RCC 7860 (cell line): Measurements from ENCODE around the gene MVB12A.
A peak's percentile ranks its signal among the peaks of the same experiment; 100 is the strongest.

ENCODE experiments used
- DNase-seq: peaks from one replicate; pipeline ENCODE4 v3.0.0-alpha.2; 2015; ENCODE audit warnings: low spot score
- FAIRE-seq: peaks from 2 replicates; lab custom pipeline; 2012; peaks lifted over from hg19 to GRCh38; lab: Jason Lieb, UNC

The MVB12A gene

DNA sequence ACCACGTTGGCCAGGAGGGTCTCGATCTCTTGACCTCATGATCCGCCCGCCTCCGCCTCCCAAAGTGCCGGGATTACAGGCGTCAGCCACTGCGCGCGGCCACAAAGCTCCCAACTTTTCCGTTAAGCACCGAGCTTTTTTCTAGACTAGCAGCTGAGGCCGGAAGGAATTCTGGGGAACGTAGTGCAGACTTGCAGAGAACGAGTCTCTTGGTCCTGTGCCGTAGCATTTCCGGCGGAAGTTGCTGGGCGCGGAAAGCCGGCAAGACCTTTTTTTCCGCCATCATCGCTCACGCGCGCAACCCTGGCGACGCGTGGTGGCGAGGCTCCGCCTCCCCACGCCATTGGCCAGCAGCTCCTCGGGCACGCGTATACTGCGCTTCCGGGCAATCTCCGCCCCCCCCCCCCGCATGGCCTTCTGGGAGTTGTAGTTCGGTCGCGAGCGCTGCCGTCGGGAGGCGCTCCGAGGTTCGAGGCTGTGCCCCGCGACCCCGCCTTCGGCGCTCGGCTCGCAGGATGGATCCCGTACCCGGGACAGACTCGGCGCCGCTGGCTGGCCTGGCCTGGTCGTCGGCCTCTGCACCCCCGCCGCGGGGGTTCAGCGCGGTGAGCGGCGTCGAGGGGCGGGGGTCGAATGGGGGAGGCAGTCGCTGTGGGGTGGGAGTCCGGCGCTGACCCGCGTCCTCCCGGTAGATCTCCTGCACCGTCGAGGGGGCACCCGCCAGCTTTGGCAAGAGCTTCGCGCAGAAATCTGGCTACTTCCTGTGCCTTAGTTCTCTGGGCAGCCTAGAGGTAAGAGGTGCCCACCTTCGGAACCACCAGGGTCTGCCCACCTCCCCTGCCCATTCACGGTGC is at the start of gene MVB12A:
Gene MVB12A (plus strand): TSS at position 427 of the 854 bp plus-strand sequence. CDS start 89 bp downstream, at position 516.
- FAIRE-seq, result peak; percentile 88

DNA sequence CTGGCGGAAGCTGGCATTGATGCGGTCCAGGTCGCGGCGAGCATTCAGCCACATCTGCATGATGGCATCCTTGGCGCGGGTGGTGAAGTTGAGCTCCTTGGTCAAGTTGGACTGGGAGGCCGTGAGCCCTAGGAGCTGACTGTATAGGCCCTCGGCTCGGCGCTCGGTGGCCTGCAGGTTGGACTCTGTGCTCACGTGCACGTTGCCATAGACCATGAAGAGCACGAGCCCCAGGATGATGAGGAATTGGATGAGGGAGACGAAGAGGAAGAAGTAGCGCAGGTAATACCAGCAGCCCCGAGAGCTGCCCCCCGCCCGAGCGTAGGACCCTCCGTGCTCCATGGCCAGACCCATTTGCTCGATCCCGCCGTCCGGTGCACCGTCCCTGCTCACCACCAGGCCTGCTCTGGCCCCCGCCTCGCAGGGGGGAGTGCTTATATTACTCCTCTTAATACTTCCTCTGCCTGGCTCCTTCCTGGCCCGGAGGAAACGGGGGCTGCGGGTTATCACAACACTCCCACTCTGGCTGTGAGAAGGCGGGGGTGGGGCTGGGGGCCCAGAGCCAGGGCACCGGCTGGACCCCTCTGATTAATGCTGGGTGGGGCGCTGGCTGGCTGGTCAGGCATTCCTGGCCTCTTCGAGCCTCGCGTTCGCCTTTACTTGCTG is 42.8 kb upstream of the MVB12A start, which contains the start of gene PLVAP:
Gene PLVAP (minus strand): TSS at position 408 of the 666 bp plus-strand sequence. CDS start 54 bp downstream, at position 354.
- DNase-seq (no peak), FAIRE-seq (no peak)

More for the DNA sequence above, at the start of gene MVB12A:
- peak; percentile 98 for DNase-seq

DNA sequence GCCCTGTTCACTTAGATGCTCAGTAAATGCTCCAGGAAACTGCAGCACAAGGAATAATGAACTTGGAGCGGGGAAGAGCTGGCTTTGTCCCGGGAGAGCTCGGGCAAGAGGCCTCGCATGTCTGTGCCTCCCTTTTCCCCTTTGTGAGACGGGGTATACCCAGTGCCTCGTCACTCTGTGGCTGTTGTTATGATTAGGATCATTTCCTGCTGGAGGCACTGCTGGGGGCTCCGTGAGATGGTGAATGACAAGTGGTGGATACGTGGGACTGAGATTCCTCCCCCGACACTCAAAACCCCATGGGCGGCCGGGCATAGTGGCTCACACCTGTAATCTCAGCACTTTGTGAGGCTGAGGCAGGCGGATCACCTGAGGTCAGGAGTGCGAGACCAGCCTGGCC is 41.6 kb upstream of the MVB12A start:
- FAIRE-seq, result no peak
- no peak for DNase-seq

DNA sequence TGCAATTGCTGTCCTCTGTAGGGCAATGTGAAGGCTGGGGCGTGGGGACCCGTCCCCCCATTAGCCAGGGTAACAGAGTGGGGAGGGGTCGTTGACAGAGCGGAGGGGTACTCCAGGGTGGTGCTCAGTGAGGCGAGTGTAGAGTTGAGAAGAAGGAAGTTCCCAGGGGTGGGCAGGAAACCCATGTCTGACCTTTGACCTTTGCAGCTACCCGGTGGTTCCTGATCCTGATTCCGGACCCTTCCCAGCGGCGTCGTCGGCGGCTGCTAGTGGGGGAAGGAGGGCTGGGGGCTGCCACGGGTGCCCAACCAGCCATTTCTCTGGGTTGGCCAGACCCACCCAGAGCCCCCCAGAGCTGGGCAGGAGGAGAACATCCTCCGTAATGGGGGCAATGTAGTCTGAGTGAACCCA is 40.6 kb upstream of the MVB12A start:
- FAIRE-seq (no peak), DNase-seq (no peak)

DNA sequence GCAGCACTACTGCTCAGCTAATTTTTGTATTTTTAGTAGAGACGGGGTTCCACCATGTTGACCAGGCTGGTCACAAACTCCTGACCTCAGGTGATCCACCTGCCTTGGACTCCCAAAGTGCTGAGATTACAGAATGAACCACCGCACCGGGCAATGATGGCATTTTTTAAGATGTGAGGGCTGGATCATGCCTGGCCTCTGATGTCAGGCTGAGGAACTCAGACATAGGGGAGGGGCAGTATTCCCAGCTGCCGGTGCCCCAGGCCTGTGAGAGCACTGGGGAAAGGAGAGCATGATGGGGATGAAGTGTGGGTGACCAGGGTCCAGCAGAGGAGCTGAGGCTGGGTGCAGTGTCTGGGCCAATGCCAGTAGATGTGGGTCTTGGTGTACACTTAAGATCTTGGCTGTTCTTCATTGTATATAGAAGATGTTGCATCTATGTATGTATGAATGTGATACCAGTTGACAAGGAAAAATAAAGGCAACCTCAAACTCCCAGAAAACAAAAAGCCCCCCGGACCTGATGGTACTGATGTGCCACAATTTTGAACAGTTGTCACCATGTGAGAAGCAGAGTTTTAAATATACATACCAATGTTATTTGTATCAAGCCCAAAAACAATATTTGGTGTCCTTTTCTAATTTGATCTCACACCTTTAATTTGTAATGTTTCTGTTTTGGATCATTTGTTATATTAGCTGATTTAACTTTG is 39.3 kb upstream of the MVB12A start:
- DNase-seq (no peak), FAIRE-seq (no peak)

DNA sequence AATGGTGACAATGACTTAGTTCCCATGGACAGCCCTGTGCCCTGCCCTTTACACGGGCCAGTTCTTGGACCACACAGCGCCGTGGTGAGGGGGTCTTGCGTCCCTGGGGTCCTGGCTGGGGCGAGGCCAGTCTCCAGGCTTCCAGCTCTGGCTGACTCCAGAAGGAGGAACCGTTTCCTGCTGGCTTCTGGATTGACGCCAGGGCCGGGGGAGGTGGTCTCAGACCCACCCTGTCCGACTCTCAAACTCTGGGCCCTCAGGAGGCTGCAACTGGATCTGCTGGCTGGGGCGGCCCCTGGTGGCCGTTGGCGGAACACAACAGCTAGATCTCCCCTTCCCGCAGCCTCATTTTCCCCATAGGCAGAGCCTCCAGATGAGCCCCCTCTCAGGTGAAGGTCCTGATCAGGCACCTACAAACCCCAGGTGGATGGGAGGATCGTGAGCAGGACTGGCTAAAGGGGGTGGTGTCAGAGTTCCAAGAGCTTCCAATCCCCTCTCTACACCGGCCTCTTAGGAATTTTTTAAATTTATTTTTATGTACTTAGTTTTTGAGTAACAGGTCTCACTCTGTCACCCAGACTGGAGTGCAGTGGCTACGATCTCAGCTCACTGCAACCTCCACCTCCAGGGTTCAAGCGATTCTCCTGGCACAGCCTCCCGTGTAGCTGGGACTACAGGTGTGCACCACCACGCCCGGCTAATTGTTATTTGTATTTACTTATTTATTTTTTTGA is 33.8 kb upstream of the MVB12A start:
- peak; percentile 24 for DNase-seq

DNA sequence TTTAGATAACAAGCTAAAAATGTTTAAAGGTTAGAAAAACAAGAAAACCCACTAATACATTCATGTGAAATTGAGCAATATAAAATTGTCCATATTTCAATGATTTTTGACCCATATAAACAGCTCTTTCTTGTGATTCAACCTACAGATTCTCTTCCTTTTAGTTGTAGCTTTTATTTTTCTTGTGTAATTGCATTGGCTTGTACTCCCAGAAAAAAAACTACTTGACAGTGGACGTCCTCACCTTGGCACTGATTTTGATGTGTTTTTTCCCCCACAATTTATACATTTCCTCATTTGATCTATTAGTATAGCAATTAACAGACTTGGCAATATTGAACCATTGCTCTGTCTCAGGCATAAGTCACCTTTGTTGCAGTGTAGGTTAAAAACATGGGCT is 30.6 kb upstream of the MVB12A start:
- no peak for FAIRE-seq
- DNase-seq, result no peak

More for the DNA sequence above, 33.8 kb upstream of the MVB12A start:
- no peak for FAIRE-seq

DNA sequence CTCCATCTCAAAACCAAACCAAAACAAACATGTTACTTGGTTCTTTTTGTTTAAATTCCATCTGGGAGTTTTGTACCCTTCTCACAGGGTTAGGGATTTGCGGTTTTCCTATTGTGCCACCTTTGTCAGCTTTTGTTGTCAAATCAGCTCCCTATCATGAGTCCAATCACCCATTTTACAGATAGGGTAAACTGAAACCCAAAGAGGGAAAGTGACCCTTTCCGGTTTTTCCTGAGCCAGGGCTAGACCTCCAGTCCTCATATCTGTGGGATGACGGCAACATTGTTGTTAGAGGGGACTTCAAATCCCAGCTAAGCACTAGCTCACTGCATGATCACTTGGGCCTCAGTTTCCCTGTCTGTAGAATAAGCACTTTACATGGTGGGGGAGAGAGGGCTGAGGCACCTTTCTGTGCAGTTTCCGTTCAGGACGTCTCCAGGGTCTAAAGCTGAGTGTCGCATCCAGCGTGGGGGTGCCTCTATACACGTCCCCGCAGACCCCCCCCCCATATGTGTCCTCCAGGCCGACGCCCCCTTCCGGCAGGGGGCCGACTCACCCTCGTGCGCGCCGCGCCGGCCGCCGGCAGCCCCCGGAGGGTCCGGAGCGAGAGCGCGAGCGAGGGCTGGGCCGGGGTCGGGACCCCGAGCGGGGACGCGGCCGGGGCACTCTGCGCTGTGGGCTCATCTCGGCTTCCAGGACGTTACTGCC is 29.7 kb upstream of the MVB12A start:
- DNase-seq (no peak), FAIRE-seq (no peak)

DNA sequence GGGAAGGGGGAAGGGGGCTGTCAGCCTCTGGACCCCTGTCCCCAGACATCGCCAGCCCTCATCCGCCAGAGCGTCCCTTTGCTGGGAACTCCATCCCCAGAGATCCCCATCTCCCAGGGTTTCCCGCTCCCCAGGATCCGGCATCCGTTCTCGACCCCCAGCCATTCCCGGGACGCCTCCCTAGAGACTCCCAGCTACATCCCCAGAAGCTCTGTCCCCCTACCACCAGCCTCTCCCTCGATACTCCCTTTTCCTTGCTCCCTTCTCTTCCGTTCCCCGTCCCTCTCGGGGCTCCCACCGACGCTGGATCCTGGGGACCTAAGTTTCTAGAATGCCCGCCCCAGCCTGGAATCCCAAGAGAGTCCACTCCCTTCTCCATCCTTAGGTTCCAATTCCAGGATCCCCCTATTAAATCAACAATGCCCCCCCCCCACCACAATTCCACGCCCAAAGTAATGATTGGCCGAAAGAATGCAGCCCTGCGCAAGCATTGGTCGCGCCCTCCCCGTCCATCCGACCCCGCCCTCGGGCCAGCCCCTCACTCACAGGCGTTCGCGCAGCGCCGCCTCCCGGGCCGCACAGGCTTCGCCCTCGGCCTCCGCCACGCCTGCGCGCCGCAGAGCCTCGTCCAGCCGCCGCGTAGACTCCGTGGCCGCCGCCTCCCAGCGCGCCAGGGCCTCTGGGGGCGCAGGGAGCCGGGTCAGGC is 29.0 kb upstream of the MVB12A start:
- DNase-seq (peak; percentile 54), FAIRE-seq (no peak)

DNA sequence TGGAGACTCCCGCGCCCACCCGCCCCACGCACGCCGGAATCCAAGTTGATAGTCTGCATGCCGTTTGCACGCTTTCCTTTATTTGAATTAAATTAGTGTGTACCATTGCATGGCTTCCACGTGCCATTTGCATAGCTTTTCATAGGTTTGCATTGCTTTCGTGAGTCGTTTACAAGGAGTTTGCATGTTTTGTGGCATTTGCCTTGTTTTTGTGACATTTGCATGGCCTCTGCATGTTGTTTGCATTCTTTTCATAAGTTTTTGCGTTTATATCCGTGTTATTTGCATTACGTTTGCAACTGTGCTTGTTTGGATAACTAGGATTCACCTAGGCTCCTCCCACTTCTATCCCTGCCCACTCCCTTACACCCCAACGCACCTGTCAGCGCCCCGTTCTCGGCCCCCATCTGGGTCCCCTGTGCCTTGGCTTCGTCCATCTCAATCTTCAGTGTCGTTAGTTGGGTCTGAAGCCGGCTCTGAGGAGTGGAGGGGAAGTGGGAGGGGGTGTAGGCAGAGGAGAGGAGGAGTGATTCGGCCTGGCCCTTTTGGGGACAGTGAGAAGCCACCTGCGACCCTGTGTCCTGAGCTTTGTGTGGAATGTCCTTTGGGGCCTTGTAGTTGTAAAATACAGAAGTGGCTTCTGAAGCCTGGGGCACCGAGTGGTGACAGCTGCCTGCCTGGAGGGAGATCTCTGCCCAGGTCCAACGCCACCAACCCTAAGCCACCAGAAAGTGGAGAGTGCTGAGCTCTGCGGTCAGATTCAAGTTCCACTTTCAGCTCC is 28.3 kb upstream of the MVB12A start:
- FAIRE-seq (no peak), DNase-seq (no peak)

DNA sequence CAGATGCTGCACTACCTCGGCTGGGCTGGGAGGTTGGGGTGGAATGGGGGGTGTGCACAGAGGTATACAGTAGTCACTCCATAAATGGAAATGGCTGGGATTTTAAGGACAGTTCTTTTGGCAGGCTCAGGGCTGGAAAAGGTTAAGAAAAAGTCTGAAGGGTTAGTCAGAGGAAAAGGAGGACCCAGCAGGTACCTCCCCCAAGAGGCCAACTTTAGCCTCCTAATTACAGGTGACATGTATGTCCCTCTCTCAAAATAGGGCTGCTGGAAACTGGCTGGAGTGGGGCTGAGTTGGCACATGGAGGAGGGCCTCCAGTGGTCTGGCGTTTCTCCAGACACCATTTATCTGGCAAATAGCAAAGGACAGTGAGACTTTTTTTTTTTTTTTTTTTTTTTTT is 26.8 kb upstream of the MVB12A start:
- FAIRE-seq (no peak), DNase-seq (peak; percentile 73)

DNA sequence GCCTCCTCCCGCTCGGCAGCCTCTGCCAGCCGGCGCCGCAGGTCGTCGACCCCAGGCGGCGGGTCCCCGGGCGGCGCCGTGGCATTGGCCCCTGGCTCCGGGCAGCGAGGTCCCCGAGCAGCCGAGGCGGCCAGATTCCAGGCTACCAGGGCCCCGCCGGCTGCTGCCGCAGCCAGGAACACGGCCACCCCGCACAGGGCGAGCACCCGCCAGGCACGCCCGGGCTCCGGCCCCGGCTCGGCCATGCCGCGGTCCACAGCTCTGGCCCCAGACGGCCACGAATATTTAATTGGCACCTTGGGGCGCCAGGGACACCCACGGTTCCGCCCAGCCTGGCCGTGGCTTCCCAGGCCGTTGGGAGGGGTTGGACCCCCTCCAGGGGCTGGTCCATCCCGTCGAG is 25.9 kb upstream of the MVB12A start, which contains the start of gene CCDC194:
Gene CCDC194 (minus strand): TSS at position 283 of the 400 bp plus-strand sequence. CDS start 38 bp downstream, at position 245.
- DNase-seq (no peak), FAIRE-seq (no peak)

DNA sequence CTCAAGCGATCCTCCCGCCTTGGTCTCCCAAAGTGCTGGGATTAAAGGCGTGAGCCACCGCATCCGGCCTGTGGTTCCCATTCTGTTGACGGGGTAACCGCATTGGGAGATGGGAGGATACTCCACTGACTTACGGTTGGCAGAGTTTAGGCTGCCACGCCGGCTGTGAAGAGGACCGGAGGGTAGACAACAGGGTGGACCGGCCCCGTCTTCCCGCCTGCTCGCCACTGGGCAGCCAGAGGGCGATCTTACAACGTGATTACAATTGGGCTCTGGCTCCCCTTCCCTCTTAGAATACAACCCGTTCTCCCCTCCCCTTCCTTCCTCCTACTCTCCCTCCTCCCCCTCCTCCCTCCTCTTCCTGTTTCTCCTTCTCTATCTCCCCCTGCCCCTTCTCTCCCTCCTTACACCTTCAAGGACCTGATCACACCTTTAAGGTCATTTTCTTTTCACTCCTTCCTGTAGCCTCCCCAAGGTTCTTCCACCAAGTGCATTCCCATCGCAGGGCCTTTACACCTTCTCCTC is 24.9 kb upstream of the MVB12A start:
- FAIRE-seq (no peak), DNase-seq (peak; percentile 35)

DNA sequence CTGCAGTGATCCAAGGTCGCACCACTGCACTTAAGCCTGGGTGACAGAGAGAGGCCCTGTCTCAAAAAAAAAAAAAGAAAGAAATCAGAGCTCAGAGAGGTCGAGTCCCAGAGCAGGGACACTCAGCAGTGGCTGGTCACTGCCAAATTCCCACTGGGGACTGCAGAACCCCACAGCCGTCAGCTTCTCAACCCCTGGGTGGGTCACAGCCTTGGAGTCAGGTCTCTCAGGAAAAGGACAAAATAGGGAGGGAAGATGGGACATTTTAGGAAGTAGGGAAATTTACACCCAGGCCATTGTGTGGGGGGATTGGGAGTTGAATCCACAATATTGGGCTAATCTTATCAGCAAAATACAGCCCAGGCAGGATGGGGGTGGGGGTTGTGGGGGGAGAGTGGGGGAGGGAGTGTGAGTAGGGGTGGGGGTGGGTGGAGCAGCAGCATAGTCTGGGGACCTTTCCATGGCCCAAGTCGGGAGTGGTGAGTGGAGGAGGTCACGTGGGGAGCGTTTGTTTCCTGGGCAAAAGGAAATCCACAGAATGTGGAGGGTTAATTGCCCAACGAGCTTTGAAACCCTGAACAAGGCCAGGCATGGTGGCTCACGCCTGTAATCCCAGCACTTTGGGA is 20.8 kb upstream of the MVB12A start:
- no peak for DNase-seq

DNA sequence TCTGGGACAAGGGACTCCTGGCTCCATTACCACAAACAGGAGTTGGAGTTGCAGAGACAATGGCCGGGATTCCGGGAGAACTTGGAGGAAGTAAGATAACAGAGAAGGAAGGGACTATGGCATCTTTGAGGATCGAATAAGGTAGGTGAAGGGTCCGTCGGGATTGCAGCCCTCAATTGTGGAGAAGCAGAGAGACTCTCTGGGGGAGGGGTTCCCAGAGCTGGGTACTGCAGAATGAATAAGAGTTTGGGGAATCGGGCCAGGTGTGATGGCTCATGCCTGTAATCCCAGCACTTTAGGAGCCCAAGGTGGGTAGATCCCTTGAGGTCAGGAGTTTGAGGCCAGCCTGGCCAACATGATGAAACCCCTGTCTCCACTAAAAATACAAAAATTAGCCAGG is 18.2 kb upstream of the MVB12A start:
- no peak for DNase-seq

More for the DNA sequence above, 20.8 kb upstream of the MVB12A start:
- FAIRE-seq, result no peak

DNA sequence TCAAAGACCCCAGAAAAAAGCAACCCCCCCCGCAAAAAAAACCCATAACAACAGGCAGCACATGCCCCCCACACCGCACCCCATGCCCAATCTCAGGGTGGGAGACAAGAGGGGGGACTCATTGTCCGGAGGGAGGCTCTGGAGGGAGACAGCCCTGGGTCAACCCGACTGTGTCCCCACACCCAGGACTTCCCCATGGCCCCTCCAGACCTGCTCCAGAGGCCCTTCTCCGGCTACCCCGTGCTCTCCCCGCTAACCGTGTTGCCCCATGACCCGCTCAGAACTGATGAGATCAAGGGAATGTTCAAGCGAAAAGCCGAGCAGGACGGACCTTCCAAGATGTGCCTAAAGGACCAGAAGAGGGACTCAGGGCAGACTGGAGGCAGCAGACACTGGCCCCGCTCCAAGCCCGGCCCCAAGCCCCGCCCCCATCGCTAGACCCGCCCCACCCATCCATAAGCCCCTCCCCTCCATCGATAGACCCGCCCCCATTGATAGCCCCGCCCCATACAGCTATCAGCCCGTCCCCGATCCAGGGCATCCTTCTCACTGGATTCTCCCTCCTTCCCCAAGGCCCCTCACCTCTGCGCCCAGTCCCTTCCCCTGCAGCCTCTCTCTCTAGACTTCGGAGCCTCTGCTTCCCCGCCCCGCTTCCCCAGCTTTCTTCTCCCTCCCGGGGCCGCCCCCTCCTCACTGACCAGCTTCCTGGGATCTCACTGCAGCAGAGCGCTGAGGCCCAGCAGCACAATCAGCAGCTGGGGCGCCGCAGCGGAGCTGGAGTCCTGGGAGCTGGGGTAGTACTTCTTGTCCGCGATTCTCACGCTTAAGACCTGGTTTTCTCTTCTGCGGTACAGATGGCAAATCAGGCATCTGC is 16.6 kb upstream of the MVB12A start:
- no peak for FAIRE-seq
- DNase-seq, result no peak

More for the DNA sequence above, 18.2 kb upstream of the MVB12A start:
- FAIRE-seq, result no peak

DNA sequence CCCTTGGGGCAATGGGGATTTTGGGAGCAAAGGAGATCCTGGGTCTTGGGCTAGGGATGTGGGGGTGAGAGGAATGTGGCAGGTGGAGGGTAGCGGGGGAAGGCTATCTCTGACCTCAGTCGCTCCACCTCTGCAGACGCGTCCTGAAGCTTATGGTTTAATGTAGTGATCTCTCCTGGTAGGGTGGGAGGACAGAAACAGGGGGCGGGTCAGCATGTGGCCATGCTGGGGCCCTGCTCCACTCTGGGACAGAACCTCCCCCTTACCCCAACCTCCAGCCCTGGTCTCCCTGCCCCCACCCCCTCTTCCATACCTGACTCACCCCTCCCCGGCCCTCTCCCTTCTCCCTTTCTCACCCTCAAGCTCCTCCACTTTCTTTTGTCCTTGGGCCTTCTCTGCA is 15.8 kb upstream of the MVB12A start:
- FAIRE-seq, result no peak

More for the DNA sequence above, 15.8 kb upstream of the MVB12A start:
- no peak for DNase-seq
